Sigmoid colon (tissue), 7 donors: ENCODE measurements around the gene LRRC70. TPM values are rescaled to one million over a fixed set of nuclear protein-coding genes. Genes with fewer than 3 reads are reported as not detected.

Source experiments
- DNase-seq: peaks from one replicate; pipeline ENCODE4 v3.0.0-alpha.2; 2019
- H3K27ac ChIP-seq, 4 donors: fragments of 200-600 bp; sonication (generic); one replicate each; pipeline ENCODE4 v1.5.1; 2016 to 2019; ENCODE audit warnings: mild to moderate bottlenecking in 1 of 4
- H3K27me3 ChIP-seq, 3 donors: fragments of 200-600 bp; sonication (generic); one replicate each; pipeline ENCODE4 v1.5.1; 2019; ENCODE audit warnings: mild to moderate bottlenecking in 1 of 3
- H3K36me3 ChIP-seq, 4 donors: fragments of 200-600 bp; sonication (generic); one replicate each; pipeline ENCODE4 v1.5.1; 2016 to 2019
- H3K4me1 ChIP-seq, 4 donors: fragments of 200-600 bp; sonication (generic); one replicate each; pipeline ENCODE4 v1.5.1; 2017 to 2019
- H3K4me3 ChIP-seq, 4 donors: fragments of 200-600 bp; sonication (generic); one replicate each; pipeline ENCODE4 v1.5.1; 2017 to 2019; ENCODE audit warnings: mild to moderate bottlenecking in 2 of 4, moderate library complexity in 1 of 4
- H3K9me3 ChIP-seq, 4 donors: fragments of 200-600 bp in 3 of 4; sonication (generic) in 3 of 4; one replicate each; pipeline versions ENCODE4 v1.5.1 to v1.6.1; 2013 to 2019
- CTCF ChIP-seq, 4 experiments: fragments of 450-650 bp in 3 of 4; fragments of 200-600 bp in 1 of 4; IDR thresholded peaks; one replicate each; pipeline ENCODE4 v1.5.1; 2016 to 2019; ENCODE audit warnings: antibody characterized with exemption in 4 of 4, mild to moderate bottlenecking in 3 of 4, moderate library complexity in 2 of 4
- EP300 ChIP-seq, 4 donors: sonication (generic); formaldehyde crosslinking; IDR thresholded peaks; one replicate each; pipeline ENCODE4 v1.6.1; 2017; ENCODE audit warnings: antibody characterized with exemption in 4 of 4
- POLR2A ChIP-seq, 2 donors: fragments of 450-650 bp; IDR thresholded peaks; one replicate each; pipeline ENCODE4 v1.6.1; 2016; ENCODE audit warnings: antibody characterized with exemption in 2 of 2, mild to moderate bottlenecking in 2 of 2, moderate library complexity in 2 of 2
- POLR2AphosphoS5 ChIP-seq, 4 donors: sonication (generic); formaldehyde crosslinking; IDR thresholded peaks; one replicate each; pipeline ENCODE4 v1.6.1; 2017; ENCODE audit warnings: antibody characterized with exemption in 4 of 4
- WGBS, 2 donors: extraction: QIAGEN DNeasy Blood & Tissue Kit; methylation state at CpG; one replicate each; pipeline ENCODE4 v1.1.7; 2013; 5-methylcytosine and 5-hydroxymethylcytosine counted together
- intact Hi-C: fragments of 100-400 bp; cut with DNase I; formaldehyde crosslinking; loops from one replicate; pipeline ENCODE4 v1.15.1; 2023
- polyA plus RNA-seq, 3 donors: library from polyadenylated mRNA; stranded (reverse); fragments of 200-250 nt; gene quantifications; one replicate each; pipeline ENCODE4 v1.2.3, GENCODE V29; 2013
- total RNA-seq, 4 donors: library from RNA; depleted of rRNA; stranded (reverse); fragments of >200 nt; gene quantifications; one replicate each; pipeline ENCODE4 v1.1.0, GENCODE V29; 2016
- donor health status: healthy with polysubstance abuse.
- donor health status: Bipolar disorder and iron deficiency.
- donor health status: healthy.

LRRC70 gene
- total and polyA plus RNA-seq, 7 donors, result 1.5 to 4.5 (median 3.0) TPM; not detected in 1

- DNase-seq, result no peak
- no peak overlapping the region for H3K4me3 ChIP-seq
- no peak for TF ChIP-seq POLR2AphosphoS5 (IDR thresholded peaks at IDR 0.05)
- TF ChIP-seq EP300 (IDR thresholded peaks at IDR 0.05), result no peak
- TF ChIP-seq CTCF (IDR thresholded peaks at IDR 0.05), result no peak
- TF ChIP-seq POLR2A (IDR thresholded peaks at IDR 0.05), result no peak
- 90 to 97% methylated on average over 4 of the region's 4 CpGs for WGBS, 2 donors
- no peak overlapping the region for H3K27ac ChIP-seq
- no peaks in the 10 kb centered on the region for H3K9me3 ChIP-seq
- no peaks in the 10 kb centered on the region for H3K36me3 ChIP-seq
- intact Hi-C loops, result no loop called here
- H3K4me1 ChIP-seq, result no peaks in the 10 kb centered on the region
- H3K27me3 ChIP-seq, result no peaks in the 10 kb centered on the region
Observed at GRCh38 chr5:62605638-62606037, 27.0 kb downstream of the LRRC70 start.

- H3K27ac ChIP-seq, result no peak overlapping the region
- WGBS, 2 donors, result 75 to 79% methylated on average over 1 of the region's 1 CpG
- TF ChIP-seq EP300 (IDR thresholded peaks at IDR 0.05), result no peak
- TF ChIP-seq POLR2A (IDR thresholded peaks at IDR 0.05), result no peak
- no peak for TF ChIP-seq CTCF (IDR thresholded peaks at IDR 0.05)
- TF ChIP-seq POLR2AphosphoS5 (IDR thresholded peaks at IDR 0.05), result no peak
- no peaks in the 10 kb centered on the region for H3K36me3 ChIP-seq
- intact Hi-C loops, result no loop called here
- H3K27me3 ChIP-seq, result no peaks in the 10 kb centered on the region
- no peaks in the 10 kb centered on the region for H3K9me3 ChIP-seq
- no peak for DNase-seq
- no peak overlapping the region for H3K4me3 ChIP-seq
- H3K4me1 ChIP-seq, result no peaks in the 10 kb centered on the region
Observed at GRCh38 chr5:62606878-62607277, 28.3 kb downstream of the LRRC70 start.

GRCh38 chr5:62607615-62608014, 29.0 kb downstream of the LRRC70 start:
- H3K27me3 ChIP-seq, result no peaks in the 10 kb centered on the region
- intact Hi-C loops, result no loop called here
- TF ChIP-seq POLR2AphosphoS5 (IDR thresholded peaks at IDR 0.05), result no peak
- no peak for TF ChIP-seq POLR2A (IDR thresholded peaks at IDR 0.05)
- TF ChIP-seq CTCF (IDR thresholded peaks at IDR 0.05), result no peak
- H3K27ac ChIP-seq, result no peak overlapping the region
- H3K36me3 ChIP-seq, result no peaks in the 10 kb centered on the region
- no peak for DNase-seq
- no peak overlapping the region for H3K4me3 ChIP-seq
- no peaks in the 10 kb centered on the region for H3K9me3 ChIP-seq
- H3K4me1 ChIP-seq, result no peaks in the 10 kb centered on the region
- 97 to 98% methylated on average over 4 of the region's 4 CpGs for WGBS, 2 donors

GRCh38 chr5:62608529-62609511, 30.2 kb downstream of the LRRC70 start:
- DNase-seq, result no peak
- Histone ChIP-seq H3K36me3 (no peaks in the 10 kb centered on the region), H3K27me3 (no peaks in the 10 kb centered on the region), H3K27ac (no peak overlapping the region), H3K9me3 (no peaks in the 10 kb centered on the region), H3K4me3 (no peak overlapping the region), H3K4me1 (no peaks in the 10 kb centered on the region)
- intact Hi-C loops, result no loop called here
- no peak for TF ChIP-seq POLR2A (IDR thresholded peaks at IDR 0.05)
- no peak for TF ChIP-seq CTCF (IDR thresholded peaks at IDR 0.05)
- TF ChIP-seq POLR2AphosphoS5 (IDR thresholded peaks at IDR 0.05), result no peak
- no peak for TF ChIP-seq EP300 (IDR thresholded peaks at IDR 0.05)
- WGBS, 2 donors, result 94% methylated on average over 7 of the region's 7 CpGs
